H1 (cell line): ENCODE results near the gene KCNA10. TPM values are rescaled to one million over a fixed set of nuclear protein-coding genes. Genes with fewer than 3 reads are reported as not detected.

Source experiments
- CTCF ChIA-PET: fragments of 300-600 bp; sonication (Branson Sonifier 250); formaldehyde crosslinking; loops from one replicate; lab custom pipeline; 2021; ENCODE audit not compliant: partially characterized antibody; lab: Charles Lee
- POLR2A ChIA-PET: fragments of 300-600 bp; sonication (Branson Sonifier 250); formaldehyde crosslinking; loops from one replicate; lab custom pipeline; 2021; ENCODE audit warnings: inconsistent platforms; ENCODE audit not compliant: partially characterized antibody; lab: Charles Lee
- DNase-seq, 2 experiments: peaks; one replicate each; pipeline versions ENCODE4 v3.0.0 to v3.0.0-alpha.2; 2010 to 2022; ENCODE audit warnings: low spot score in 2 of 2, low read depth in 1 of 2, mixed read lengths in 1 of 2
- FAIRE-seq: peaks from 2 replicates; lab custom pipeline; 2011; peaks lifted over from hg19 to GRCh38; lab: Jason Lieb, UNC
- H2AFZ ChIP-seq: 2 replicates; pipeline ENCODE4 v1.8.1; 2012; ENCODE audit warnings: low read length, inconsistent platforms
- H2AK5ac ChIP-seq: 2 replicates; pipeline ENCODE4 v1.6.1; 2013; ENCODE audit warnings: low read depth, low read length
- H2BK120ac ChIP-seq: replicated peaks from 2 replicates; pipeline ENCODE3; 2013; ENCODE audit warnings: low read depth, low read length, inconsistent platforms
- H2BK12ac ChIP-seq: 2 replicates; pipeline ENCODE4 v1.6.1; 2013; ENCODE audit warnings: low read depth, low read length
- H2BK15ac ChIP-seq: 2 replicates; pipeline ENCODE4 v1.6.1; 2013; ENCODE audit warnings: low read length
- H2BK20ac ChIP-seq: 2 replicates; pipeline ENCODE4 v1.6.1; 2013; ENCODE audit warnings: low read length
- H2BK5ac ChIP-seq: 2 replicates; pipeline ENCODE4 v1.6.1; 2013; ENCODE audit warnings: low read depth, low read length
- H3K14ac ChIP-seq: 2 replicates; pipeline ENCODE4 v1.6.1; 2013; ENCODE audit warnings: inconsistent platforms; ENCODE audit not compliant: insufficient read length
- H3K18ac ChIP-seq: 2 replicates; pipeline ENCODE4 v1.6.1; 2013; ENCODE audit warnings: low read length; ENCODE audit errors: extremely low read depth
- H3K23ac ChIP-seq: 2 replicates; pipeline ENCODE4 v1.6.1; 2013; ENCODE audit warnings: inconsistent platforms; ENCODE audit not compliant: insufficient read length
- H3K23me2 ChIP-seq: 2 replicates; pipeline ENCODE4 v1.6.1; 2013; ENCODE audit warnings: low read depth, low read length
- H3K27ac ChIP-seq: 2 replicates; pipeline ENCODE4 v1.6.1; 2011; ENCODE audit warnings: low read depth, low read length, inconsistent platforms
- H3K27me3 ChIP-seq, 4 experiments: replicated peaks in 1 of 4; 1 replicate in 1 of 4; 2 replicates in 3 of 4; pipeline versions ENCODE4 v1.6.1 to v1.8.1; 2011 to 2013; ENCODE audit warnings: low read length in 3 of 4, mild to moderate bottlenecking in 3 of 4, inconsistent platforms in 2 of 4, mixed read lengths in 2 of 4, moderate library complexity in 1 of 4; ENCODE audit not compliant: control insufficient read depth in 3 of 4, insufficient read depth in 3 of 4; ENCODE audit errors: extremely low read depth in 1 of 4
- H3K36me3 ChIP-seq, 4 experiments: 2 replicates each; pipeline versions ENCODE4 v1.6.1 to v1.8.1; 2011 to 2013; ENCODE audit warnings: mild to moderate bottlenecking in 4 of 4, low read length in 3 of 4, moderate library complexity in 2 of 4, control low read depth in 1 of 4, inconsistent platforms in 1 of 4; ENCODE audit not compliant: insufficient read depth in 4 of 4, control insufficient read depth in 2 of 4
- H3K4ac ChIP-seq: replicated peaks from 2 replicates; pipeline ENCODE3; 2013; ENCODE audit warnings: low read length, low read depth, mixed read lengths, inconsistent platforms; ENCODE audit not compliant: insufficient read length
- H3K4me1 ChIP-seq, 4 experiments: replicated peaks in 1 of 4; 1 replicate in 1 of 4; 2 replicates in 3 of 4; pipeline versions ENCODE4 v1.6.1 to v1.8.1; 2011 to 2013; ENCODE audit warnings: low read length in 3 of 4, inconsistent platforms in 2 of 4, mixed read lengths in 1 of 4; ENCODE audit not compliant: insufficient read depth in 4 of 4, control insufficient read depth in 3 of 4
- H3K4me2 ChIP-seq, 2 experiments: 2 replicates each; pipeline versions ENCODE4 v1.6.1 to v1.8.1; 2011 to 2013; ENCODE audit warnings: low read depth in 2 of 2, low read length in 2 of 2, control low read depth in 1 of 2, inconsistent platforms in 1 of 2, mild to moderate bottlenecking in 1 of 2; ENCODE audit not compliant: insufficient read depth in 1 of 2
- H3K4me3 ChIP-seq, 4 experiments: fragments of 200-600, 300-600 bp in 1 of 4; sonication (generic), shearing (Covaris generic), sonication (Bioruptor Twin) in 1 of 4; 2 replicates each; pipeline versions ENCODE4 v1.5.1 to v1.8.1; 2011 to 2016; ENCODE audit warnings: low read length in 4 of 4, low read depth in 3 of 4, control low read depth in 2 of 4, inconsistent platforms in 2 of 4, mild to moderate bottlenecking in 2 of 4, mixed read lengths in 1 of 4, moderate library complexity in 1 of 4; ENCODE audit not compliant: insufficient read depth in 2 of 4; ENCODE audit errors: extremely low read depth in 1 of 4
- H3K56ac ChIP-seq: replicated peaks from 2 replicates; pipeline ENCODE3; 2013; ENCODE audit warnings: low read depth, mild to moderate bottlenecking, mixed read lengths, low read length, inconsistent platforms; ENCODE audit not compliant: insufficient read length
- H3K79me1 ChIP-seq: 2 replicates; pipeline ENCODE4 v1.6.1; 2013; ENCODE audit warnings: low read depth, low read length, control low read depth
- H3K79me2 ChIP-seq, 2 experiments: 2 replicates each; pipeline versions ENCODE4 v1.6.1 to v1.8.1; 2012 to 2013; ENCODE audit warnings: low read length in 2 of 2, mild to moderate bottlenecking in 2 of 2, inconsistent platforms in 1 of 2; ENCODE audit not compliant: insufficient read depth in 2 of 2, control insufficient read depth in 1 of 2
- H3K9ac ChIP-seq, 4 experiments: replicated peaks in 1 of 4; 1 replicate in 1 of 4; 2 replicates in 3 of 4; pipeline versions ENCODE4 v1.6.1 to v1.8.1; 2011 to 2013; ENCODE audit warnings: low read depth in 3 of 4, low read length in 3 of 4, control low read depth in 2 of 4, mild to moderate bottlenecking in 2 of 4, moderate library complexity in 2 of 4, inconsistent platforms in 1 of 4; ENCODE audit errors: extremely low read depth in 1 of 4
- H3K9me3 ChIP-seq, 2 experiments: 2 replicates each; pipeline versions ENCODE4 v1.6.1 to v1.8.1; 2012 to 2013; ENCODE audit warnings: mild to moderate bottlenecking in 2 of 2, moderate library complexity in 2 of 2, control low read depth in 1 of 2, inconsistent platforms in 1 of 2, low read depth in 1 of 2, low read length in 1 of 2, mixed read lengths in 1 of 2; ENCODE audit not compliant: insufficient read depth in 2 of 2
- H4K20me1 ChIP-seq, 2 experiments: replicated peaks in 1 of 2; 2 replicates each; pipeline versions ENCODE3 to v1.8.1; 2011 to 2013; ENCODE audit warnings: inconsistent platforms in 2 of 2, low read length in 2 of 2, mild to moderate bottlenecking in 1 of 2; ENCODE audit not compliant: insufficient read depth in 2 of 2, control insufficient read depth in 1 of 2
- H4K5ac ChIP-seq: 2 replicates; pipeline ENCODE4 v1.6.1; 2013; ENCODE audit warnings: low read length, low read depth, mixed read lengths, inconsistent platforms; ENCODE audit not compliant: insufficient read length
- H4K8ac ChIP-seq: 2 replicates; pipeline ENCODE4 v1.8.0; 2013; ENCODE audit warnings: mild to moderate bottlenecking, moderate library complexity, low read length, inconsistent platforms; ENCODE audit not compliant: insufficient read depth; ENCODE audit errors: extremely low read depth
- H4K91ac ChIP-seq: replicated peaks from 2 replicates; pipeline ENCODE3; 2013; ENCODE audit warnings: low read length, mixed read lengths, inconsistent platforms; ENCODE audit not compliant: insufficient read length
- CBX5 ChIP-seq: fragments of 300-800, 300-1000 bp; sonication (generic); IDR thresholded peaks from 2 replicates; pipeline ENCODE4 v1.7.1; 2016; ENCODE audit warnings: antibody characterized with exemption, low read length, low read depth
- NRF1 ChIP-seq: IDR thresholded peaks from 2 replicates; pipeline ENCODE4 v1.6.1; 2011; ENCODE audit warnings: mild to moderate bottlenecking, low read depth, low read length, improper control_type of control experiment
- POU5F1 ChIP-seq: IDR thresholded peaks from 2 replicates; pipeline ENCODE4 v1.6.1; 2011; ENCODE audit warnings: low read depth, mild to moderate bottlenecking, low read length, moderate library complexity
- RBBP5 ChIP-seq: IDR thresholded peaks from 2 replicates; pipeline ENCODE4 v1.7.1; 2012; ENCODE audit warnings: low read depth, mild to moderate bottlenecking, inconsistent platforms, low read length, moderate library complexity, borderline replicate concordance
- SIRT6 ChIP-seq: IDR thresholded peaks from one replicate; pipeline ENCODE4 v1.7.1; 2012; ENCODE audit warnings: low read length, inconsistent platforms
- WGBS, 2 experiments: shearing (Covaris generic) in 1 of 2; methylation state at CpG; one replicate each; pipeline versions ENCODE4 v1.1.6 to v1.1.7; 2013 to 2015; ENCODE audit warnings: low lambda C conversion rate in 2 of 2, mixed read lengths in 2 of 2, inconsistent platforms in 1 of 2, low coverage in 1 of 2, missing lambda C conversion rate in 1 of 2; ENCODE audit not compliant: insufficient replicate concordance in 2 of 2, insufficient coverage in 1 of 2, insufficient read length in 1 of 2; ENCODE audit errors: extremely low coverage in 1 of 2, missing lambda C conversion rate in 1 of 2; 5-methylcytosine and 5-hydroxymethylcytosine counted together
- polyA plus RNA-seq, 7 experiments: library from polyadenylated mRNA; depleted of rRNA in 3 of 7; stranded (reverse) in 5 of 7; unstranded in 2 of 7; fragments of >200 nt in 5 of 7; fragments of 200-250 nt in 2 of 7; gene quantifications; 1 replicate in 5 of 7; 2 replicates in 1 of 7; 4 replicates in 1 of 7; pipeline versions ENCODE4 v1.2.1 to v1.2.3, GENCODE V29; 2011 to 2013; ENCODE audit warnings: missing spikeins in 2 of 7, mixed read lengths in 2 of 7
- total RNA-seq: library from RNA; stranded (reverse); fragmentation: NEBNext Ultra II Directional; extraction: Animal tissue kit (Norgen Biotek cat#: 25700); gene quantifications from 2 replicates; pipeline ENCODE4 v1.2.1, GENCODE V29; 2021

KCNA10 gene
- total and polyA plus RNA-seq, 2 of the 8 experiments (the other 6 are each of a cell fraction or from before 2014, with no cell fraction given), result not detected

GRCh38 chr1:110540891-110541685, 22.1 kb upstream of the KCNA10 start:
- Histone ChIP-seq H3K56ac (no peak overlapping the region), H2BK15ac (no peak overlapping the region), H3K36me3 (no peaks in the 10 kb centered on the region), H3K23me2 (no peaks in the 10 kb centered on the region), H3K4me3 (no peak overlapping the region), H3K27me3 (peaks cover 0 to 2% (median under 1%) of the 10 kb centered on the region in 4 experiments; a peak in 1 of 7 replicates), H4K20me1 (no peaks in the 10 kb centered on the region), H3K4ac (no peak overlapping the region), H3K23ac (no peak overlapping the region), H4K5ac (no peak overlapping the region), H3K27ac (no peak overlapping the region), H3K4me1 (no peaks in the 10 kb centered on the region), H3K79me2 (no peaks in the 10 kb centered on the region), H3K4me2 (no peak overlapping the region), H2BK5ac (no peak overlapping the region), H2AFZ (no peak overlapping the region), H2BK120ac (no peak overlapping the region), H3K9me3 (no peaks in the 10 kb centered on the region), H2BK20ac (no peak overlapping the region), H3K18ac (no peak overlapping the region), H2BK12ac (no peak overlapping the region), H3K14ac (no peak overlapping the region), H3K79me1 (no peaks in the 10 kb centered on the region), H2AK5ac (no peak overlapping the region), H4K91ac (no peak overlapping the region), H3K9ac (no peak overlapping the region), H4K8ac (no peak overlapping the region)
- no peak for TF ChIP-seq NRF1
- no peak for TF ChIP-seq CBX5
- no peak for TF ChIP-seq RBBP5
- no peak for TF ChIP-seq SIRT6
- TF ChIP-seq POU5F1, result no peak
- no peak for FAIRE-seq
- CTCF ChIA-PET, result interaction anchor here (0.6 to 25.0 kb wide), 12 partner anchors 9 to 224 kb away, joined by 3 to 302 read pairs (median 4); partner anchors contain the start of gene KCNA10
- POLR2A ChIA-PET, result no interaction called here
- 85% methylated on average over 7 of the region's 7 CpGs; no CpG with 5 or more reads in 1 of the 2 experiments for WGBS, 2 experiments
- no peak for DNase-seq
